B cell (primary cell): ENCODE data around the gene MRPL4. TPM values are rescaled to one million over a fixed set of nuclear protein-coding genes. Genes with fewer than 3 reads are reported as not detected.
A peak's percentile ranks its signal among the peaks of the same experiment; 100 is the strongest.

Source experiments
- ATAC-seq: fragments of 200-7000 bp; cut with Tn5 transposase; one replicate; pipeline ENCODE4 v1.10.0; 2021; ENCODE audit warnings: low read depth, mild to moderate bottlenecking, moderate number of reproducible peaks, moderate library complexity
- CTCF ChIA-PET: fragments of 350-600 bp; sonication (Branson Sonifier 250); formaldehyde crosslinking; loops from one replicate; lab custom pipeline; 2021; ENCODE audit warnings: antibody characterized with exemption, inconsistent platforms; lab: Charles Lee
- POLR2A ChIA-PET: fragments of 350-600 bp; sonication (Branson Sonifier 250); formaldehyde crosslinking; loops from one replicate; lab custom pipeline; 2021; ENCODE audit warnings: antibody characterized with exemption; lab: Charles Lee
- DNase-seq: peaks from one replicate; pipeline ENCODE4 v3.0.0; 2013
- H2AFZ ChIP-seq: 2 replicates; pipeline ENCODE4 v1.6.1; 2012; ENCODE audit warnings: mild to moderate bottlenecking, low read depth, low read length; ENCODE audit not compliant: insufficient read depth, poor library complexity, severe bottlenecking
- H3K27ac ChIP-seq, 2 donors: 1 replicate in 1 of 2; 2 replicates in 1 of 2; pipeline ENCODE4 v1.5.1; 2012 to 2013; ENCODE audit warnings: low read length in 2 of 2, mild to moderate bottlenecking in 2 of 2, moderate library complexity in 1 of 2
- H3K27me3 ChIP-seq, 4 experiments: fragments of 200-600 bp in 1 of 4; sonication (generic) in 1 of 4; replicated peaks in 1 of 4; 1 replicate in 2 of 4; 2 replicates in 2 of 4; pipeline versions ENCODE4 v1.6.1 to v1.7.0; 2013 to 2016; ENCODE audit warnings: low read length in 3 of 4, mild to moderate bottlenecking in 2 of 4, mixed read lengths in 1 of 4, moderate library complexity in 1 of 4; ENCODE audit not compliant: insufficient read depth in 4 of 4, control insufficient read depth in 3 of 4; ENCODE audit errors: control extremely low read depth in 1 of 4
- H3K36me3 ChIP-seq, 2 experiments: replicated peaks in 1 of 2; 1 replicate in 1 of 2; 2 replicates in 1 of 2; pipeline versions ENCODE4 v1.6.1 to v1.7.1; 2013; ENCODE audit warnings: low read length in 1 of 2; ENCODE audit not compliant: insufficient read depth in 2 of 2, control insufficient read depth in 1 of 2; ENCODE audit errors: control extremely low read depth in 1 of 2, extremely low read depth in 1 of 2
- H3K4me1 ChIP-seq, 2 donors: fragments of 200-600 bp in 1 of 2; sonication (generic) in 1 of 2; 1 replicate in 1 of 2; 2 replicates in 1 of 2; pipeline versions ENCODE4 v1.5.1 to v1.6.1; 2013 to 2017; ENCODE audit warnings: low read length in 2 of 2; ENCODE audit not compliant: control insufficient read depth in 2 of 2, insufficient read depth in 2 of 2
- H3K4me2 ChIP-seq: replicated peaks from 2 replicates; pipeline ENCODE3; 2012; ENCODE audit warnings: mild to moderate bottlenecking, low read depth, low read length; ENCODE audit not compliant: poor library complexity, severe bottlenecking
- H3K4me3 ChIP-seq, 5 experiments: fragments of 200-600 bp in 1 of 5; sonication (generic) in 1 of 5; 1 replicate in 3 of 5; 2 replicates in 2 of 5; pipeline versions ENCODE4 v1.5.1 to v1.7.0; 2011 to 2016; ENCODE audit warnings: low read length in 4 of 5, mild to moderate bottlenecking in 4 of 5, low read depth in 2 of 5, control low read depth in 1 of 5, moderate library complexity in 1 of 5; ENCODE audit not compliant: insufficient read depth in 1 of 5; ENCODE audit errors: control extremely low read depth in 1 of 5, extremely low read depth in 1 of 5
- H3K79me2 ChIP-seq: fragments of 200-600 bp; sonication (generic); one replicate; pipeline ENCODE4 v1.6.0; 2016; ENCODE audit warnings: low read length; ENCODE audit not compliant: control insufficient read depth, insufficient read depth
- H3K9ac ChIP-seq: fragments of 200-600 bp; sonication (generic); 2 replicates; pipeline ENCODE4 v1.6.1; 2017; ENCODE audit warnings: mild to moderate bottlenecking, low read length, moderate library complexity
- H3K9me3 ChIP-seq, 3 donors: one replicate each; pipeline versions ENCODE4 v1.6.1 to v1.7.1; 2013; ENCODE audit warnings: low read length in 2 of 3; ENCODE audit not compliant: control insufficient read depth in 2 of 3, insufficient read depth in 1 of 3; ENCODE audit errors: control extremely low read depth in 1 of 3
- H4K20me1 ChIP-seq: 2 replicates; pipeline ENCODE4 v1.6.0; 2012; ENCODE audit warnings: mild to moderate bottlenecking, low read length; ENCODE audit not compliant: insufficient read depth, control insufficient read depth, poor library complexity, severe bottlenecking
- H3K27ac Mint-ChIP-seq: one replicate; pipeline ENCODE4 v1.8.0; 2021; ENCODE audit warnings: mixed read lengths
- H3K27me3 Mint-ChIP-seq: one replicate; pipeline ENCODE4 v1.8.0; 2021; ENCODE audit warnings: mixed read lengths
- H3K4me1 Mint-ChIP-seq: one replicate; pipeline ENCODE4 v1.8.0; 2021; ENCODE audit warnings: mixed read lengths
- H3K4me3 Mint-ChIP-seq: one replicate; pipeline ENCODE4 v1.8.0; 2021; ENCODE audit warnings: mixed read lengths
- H3K9me3 Mint-ChIP-seq: one replicate; pipeline ENCODE4 v1.8.0; 2022; ENCODE audit warnings: mixed read lengths; ENCODE audit not compliant: insufficient read depth
- EZH2 ChIP-seq: IDR thresholded peaks from 2 replicates; pipeline ENCODE4 v1.6.1; 2012; ENCODE audit warnings: borderline replicate concordance, low read depth, mild to moderate bottlenecking, moderate library complexity, low read length; ENCODE audit not compliant: insufficient read depth, poor library complexity, severe bottlenecking
- WGBS: methylation state at CpG from one replicate; pipeline ENCODE4 v1.1.5; 2013; ENCODE audit warnings: missing lambda C conversion rate; ENCODE audit not compliant: insufficient coverage; 5-methylcytosine and 5-hydroxymethylcytosine counted together
- intact Hi-C: fragments of 100-400 bp; cut with micrococcal nuclease; formaldehyde crosslinking; loops from one replicate; pipeline ENCODE4 v1.10.0; 2022
- polyA plus RNA-seq: library from polyadenylated mRNA; depleted of rRNA; stranded (reverse); fragments of >200 nt; gene quantifications from 2 replicates; pipeline ENCODE4 v1.2.3, GENCODE V29; 2012
- total RNA-seq, 2 donors: library from RNA; stranded (reverse); fragments of 120-200 nt in 1 of 2; gene quantifications; 1 replicate in 1 of 2; 2 replicates in 1 of 2; pipeline versions ENCODE4 v1.2.3 to v1.2.4, GENCODE V29; 2013 to 2022
- TF ChIP-seq, protein P1 (sequence below): fragments of 200-600 bp; IDR thresholded peaks from one replicate; pipeline ENCODE4 v1.8.0; 2022; ENCODE audit warnings: antibody characterized with exemption, mild to moderate bottlenecking

The MRPL4 gene
- total and polyA plus RNA-seq, 2 donors (not counting 1 experiment from before 2014, with no cell fraction given): 39.8 to 81.1 TPM

DNA sequence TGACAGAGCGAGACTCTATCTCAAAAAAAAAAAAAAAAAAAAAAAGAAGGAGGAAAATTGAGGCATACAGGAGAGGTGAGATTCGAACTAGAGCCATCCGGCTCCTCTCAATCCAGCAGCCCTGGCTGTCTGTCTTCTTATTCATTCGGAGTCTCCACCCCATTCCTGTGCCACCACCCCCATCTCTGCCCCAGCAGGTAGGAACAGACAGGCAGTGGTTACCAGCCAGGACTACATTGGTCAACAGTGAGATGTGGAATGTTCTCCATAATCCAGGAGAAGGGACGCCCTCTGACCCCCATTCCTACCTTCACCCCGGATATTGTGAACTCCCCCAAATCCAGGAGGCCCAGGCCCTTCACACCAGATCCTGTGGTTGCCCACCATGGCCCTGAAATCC is 14.3 kb upstream of the MRPL4 start:
- no peak overlapping the region for H3K4me3 ChIP-seq
- H2AFZ ChIP-seq: no peak overlapping the region
- CTCF ChIA-PET: interaction anchor here (0.6 to 1.5 kb wide), 7 partner anchors 9 to 1884 kb away, joined by 3 to 5 read pairs (median 3); partner anchors contain the start of gene ICAM1
- intact Hi-C loops: loop anchor here (2.0 kb wide), 2 partner anchors 33 to 135 kb away; partner anchors contain the start of genes ANGPTL6 and ICAM1
- peak overlapping the region; percentile 53 for H3K27ac Mint-ChIP-seq
- H3K27me3 Mint-ChIP-seq: no peaks in the 10 kb centered on the region
- H3K9me3 Mint-ChIP-seq: no peaks in the 10 kb centered on the region
- peak overlapping the region; percentile 29 for H3K4me3 Mint-ChIP-seq
- no peaks in the 10 kb centered on the region for H3K36me3 ChIP-seq
- H3K4me1 ChIP-seq: peaks cover 39 to 61% of the 10 kb centered on the region in 2 donors
- H3K9me3 ChIP-seq: peaks cover 0 to 6% (median 0%) of the 10 kb centered on the region in 3 donors
- H4K20me1 ChIP-seq: no peaks in the 10 kb centered on the region
- no peak overlapping the region for H3K9ac ChIP-seq
- no peak overlapping the region for H3K4me2 ChIP-seq
- H3K79me2 ChIP-seq: no peaks in the 10 kb centered on the region
- H3K27ac ChIP-seq: no peak overlapping the region
- POLR2A ChIA-PET: no interaction called here
- H3K4me1 Mint-ChIP-seq: peaks cover 43% of the 10 kb centered on the region
- 100% methylated on average over 2 of the region's 6 CpGs for WGBS
- ATAC-seq (no peak), DNase-seq (peak; percentile 12)
- H3K27me3 ChIP-seq: no peaks in the 10 kb centered on the region
- TF ChIP-seq EZH2: no peak
- TF ChIP-seq, protein P1, sequence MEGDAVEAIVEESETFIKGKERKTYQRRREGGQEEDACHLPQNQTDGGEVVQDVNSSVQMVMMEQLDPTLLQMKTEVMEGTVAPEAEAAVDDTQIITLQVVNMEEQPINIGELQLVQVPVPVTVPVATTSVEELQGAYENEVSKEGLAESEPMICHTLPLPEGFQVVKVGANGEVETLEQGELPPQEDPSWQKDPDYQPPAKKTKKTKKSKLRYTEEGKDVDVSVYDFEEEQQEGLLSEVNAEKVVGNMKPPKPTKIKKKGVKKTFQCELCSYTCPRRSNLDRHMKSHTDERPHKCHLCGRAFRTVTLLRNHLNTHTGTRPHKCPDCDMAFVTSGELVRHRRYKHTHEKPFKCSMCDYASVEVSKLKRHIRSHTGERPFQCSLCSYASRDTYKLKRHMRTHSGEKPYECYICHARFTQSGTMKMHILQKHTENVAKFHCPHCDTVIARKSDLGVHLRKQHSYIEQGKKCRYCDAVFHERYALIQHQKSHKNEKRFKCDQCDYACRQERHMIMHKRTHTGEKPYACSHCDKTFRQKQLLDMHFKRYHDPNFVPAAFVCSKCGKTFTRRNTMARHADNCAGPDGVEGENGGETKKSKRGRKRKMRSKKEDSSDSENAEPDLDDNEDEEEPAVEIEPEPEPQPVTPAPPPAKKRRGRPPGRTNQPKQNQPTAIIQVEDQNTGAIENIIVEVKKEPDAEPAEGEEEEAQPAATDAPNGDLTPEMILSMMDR: no peak

- Mint-ChIP-seq H3K4me1 (peaks cover 40% of the 10 kb centered on the region), H3K27ac (peak overlapping the region; percentile 53), H3K9me3 (no peaks in the 10 kb centered on the region), H3K4me3 (peak overlapping the region; percentile 29), H3K27me3 (no peaks in the 10 kb centered on the region)
- intact Hi-C loops: no loop called here
- CTCF ChIA-PET: interaction anchor here (0.6 to 1.5 kb wide), 9 partner anchors 8 to 194 kb away, joined by 3 to 14 read pairs (median 3); partner anchors contain the start of genes ICAM1 and TYK2
- 76% methylated on average over 5 of the region's 12 CpGs for WGBS
- POLR2A ChIA-PET: interaction anchor here (0.6 to 1.2 kb wide), 2 partner anchors 12 to 136 kb away, joined by 4 to 5 read pairs; no protein-coding TSS in a partner anchor
- no peaks in the 10 kb centered on the region for H3K27me3 ChIP-seq
- peak; percentile 51 for DNase-seq
- H4K20me1 ChIP-seq: no peaks in the 10 kb centered on the region
- H3K79me2 ChIP-seq: no peaks in the 10 kb centered on the region
- H3K27ac ChIP-seq: no peak overlapping the region
- H3K9me3 ChIP-seq: peaks cover 0 to 6% (median 0%) of the 10 kb centered on the region in 3 donors
- H3K36me3 ChIP-seq: no peaks in the 10 kb centered on the region
- ATAC-seq: no peak
- no peak for TF ChIP-seq EZH2
- TF ChIP-seq, protein P1: no peak
- peaks cover 40 to 63% of the 10 kb centered on the region in 2 donors for H3K4me1 ChIP-seq
- no peak overlapping the region for H2AFZ ChIP-seq
- no peak overlapping the region for H3K9ac ChIP-seq
- H3K4me3 ChIP-seq: no peak overlapping the region
- H3K4me2 ChIP-seq: no peak overlapping the region
Observed at GRCh38 chr19:10238172-10238783, 13.7 kb upstream of the MRPL4 start.
